ENCODE data around the gene ALKBH5. TPM values are rescaled to one million over a fixed set of nuclear protein-coding genes. Genes with fewer than 3 reads are reported as not detected.

The ALKBH5 gene
- total RNA-seq, 1 experiment from 2014 or later: 97.8 TPM

DNA sequence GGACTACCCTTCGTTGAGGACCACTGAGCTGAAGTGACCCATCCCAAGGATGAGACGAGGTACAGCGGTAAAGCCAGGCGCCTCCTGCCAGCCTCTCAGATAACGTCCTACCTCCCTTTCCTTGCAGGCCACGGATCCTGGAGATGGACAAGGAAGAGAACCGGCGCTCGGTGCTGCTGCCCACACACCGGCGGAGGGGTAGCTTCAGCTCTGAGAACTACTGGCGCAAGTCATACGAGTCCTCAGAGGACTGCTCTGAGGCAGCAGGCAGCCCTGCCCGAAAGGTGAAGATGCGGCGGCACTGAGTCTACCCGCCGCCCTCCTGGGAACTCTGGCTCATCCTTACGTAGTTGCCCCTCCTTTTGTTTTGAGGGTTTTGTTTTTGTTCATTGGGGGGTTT lies 24.5 kb downstream of the ALKBH5 start:
- Histone ChIP-seq H3K36me3 (ENCODE audit: control insufficient read depth in 1 of 2, insufficient read depth in 2 of 2, low read length in 2 of 2) (peaks cover 31 to 42% of the 10 kb centered on the region in 2 experiments), H3K4me3 (replicated peaks in 1 of 2; ENCODE audit: low read depth in 1 of 2, low read length in 2 of 2) (no peak overlapping the region), H3K27me3 (ENCODE audit: insufficient read depth, low read length) (no peaks in the 10 kb centered on the region), H3K9me3 (ENCODE audit: control insufficient read depth in 1 of 2, insufficient read depth in 1 of 2, low read depth in 1 of 2, low read length in 2 of 2) (no peaks in the 10 kb centered on the region), H3K79me2 (ENCODE audit: insufficient read depth, low read length) (peaks cover 28% of the 10 kb centered on the region), H3K4me1 (ENCODE audit: control insufficient read depth in 1 of 2, insufficient read depth in 2 of 2, low read length in 2 of 2) (peaks cover 6 to 7% of the 10 kb centered on the region in 2 experiments; a peak in 3 of 4 replicates), H3K9ac (ENCODE audit: low read length) (no peak overlapping the region), H3K27ac (ENCODE audit: low read depth, low read length) (no peak overlapping the region), H3K4me2 (ENCODE audit: low read length) (no peak overlapping the region), H3K9me2 (ENCODE audit: insufficient read depth) (no peaks in the 10 kb centered on the region), H2AFZ (ENCODE audit: low read depth, low read length, poor library complexity, severe bottlenecking) (no peak overlapping the region), H4K20me1 (ENCODE audit: insufficient read depth) (no peaks in the 10 kb centered on the region)
- DNase-seq (ENCODE audit: low read depth, low spot score) (no peak), ATAC-seq (no peak)
- TF ChIP-seq, protein P1, sequence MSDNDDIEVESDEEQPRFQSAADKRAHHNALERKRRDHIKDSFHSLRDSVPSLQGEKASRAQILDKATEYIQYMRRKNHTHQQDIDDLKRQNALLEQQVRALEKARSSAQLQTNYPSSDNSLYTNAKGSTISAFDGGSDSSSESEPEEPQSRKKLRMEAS (IDR thresholded peaks at IDR 0.05): no peak
- TF ChIP-seq POLR2AphosphoS5 (IDR thresholded peaks at IDR 0.05; ENCODE audit: low read depth, low read length) (no peak), SIN3A (IDR thresholded peaks at IDR 0.05; ENCODE audit: low read depth) (no peak), RAD21 (IDR thresholded peaks at IDR 0.05; ENCODE audit: low read depth) (no peak), POLR2A (IDR thresholded peaks at IDR 0.05; ENCODE audit: borderline replicate concordance, extremely low read depth, insufficient read depth, insufficient read length) (no peak), EGR1 (IDR thresholded peaks at IDR 0.05; ENCODE audit: low read depth) (no peak), CBX3 (IDR thresholded peaks at IDR 0.05; ENCODE audit: low read depth) (no peak), CEBPB (IDR thresholded peaks at IDR 0.05; ENCODE audit: low read depth) (no peak), YY1 (IDR thresholded peaks at IDR 0.05; ENCODE audit: extremely low read depth, insufficient replicate concordance, low read depth, low read length) (no peak)
- TF ChIP-seq, protein P2, sequence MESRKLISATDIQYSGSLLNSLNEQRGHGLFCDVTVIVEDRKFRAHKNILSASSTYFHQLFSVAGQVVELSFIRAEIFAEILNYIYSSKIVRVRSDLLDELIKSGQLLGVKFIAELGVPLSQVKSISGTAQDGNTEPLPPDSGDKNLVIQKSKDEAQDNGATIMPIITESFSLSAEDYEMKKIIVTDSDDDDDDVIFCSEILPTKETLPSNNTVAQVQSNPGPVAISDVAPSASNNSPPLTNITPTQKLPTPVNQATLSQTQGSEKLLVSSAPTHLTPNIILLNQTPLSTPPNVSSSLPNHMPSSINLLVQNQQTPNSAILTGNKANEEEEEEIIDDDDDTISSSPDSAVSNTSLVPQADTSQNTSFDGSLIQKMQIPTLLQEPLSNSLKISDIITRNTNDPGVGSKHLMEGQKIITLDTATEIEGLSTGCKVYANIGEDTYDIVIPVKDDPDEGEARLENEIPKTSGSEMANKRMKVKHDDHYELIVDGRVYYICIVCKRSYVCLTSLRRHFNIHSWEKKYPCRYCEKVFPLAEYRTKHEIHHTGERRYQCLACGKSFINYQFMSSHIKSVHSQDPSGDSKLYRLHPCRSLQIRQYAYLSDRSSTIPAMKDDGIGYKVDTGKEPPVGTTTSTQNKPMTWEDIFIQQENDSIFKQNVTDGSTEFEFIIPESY (IDR thresholded peaks at IDR 0.05; ENCODE audit: extremely low read depth, insufficient replicate concordance, low read length): no peak
- BruUV-seq (replicated peaks): no TSS peak
- intact Hi-C loops (cut with micrococcal nuclease): no loop called here
- ChIA-PET POLR2A (no interaction called here), CTCF (no interaction called here), RAD21 (ENCODE audit: low non-redundant PET in 1 of 2, low total read pairs in 2 of 2, uncharacterized antibody in 2 of 2, unreplicated experiment in 2 of 2) (no interaction called here)
